NK-92 (cell line): ENCODE data around the gene CPLANE2.

Source experiments
- DNase-seq: peaks from one replicate; lab custom pipeline; 2025; ENCODE audit not compliant: unreplicated experiment; lab: John Stamatoyannopoulos, UW

Gene CPLANE2

DNA sequence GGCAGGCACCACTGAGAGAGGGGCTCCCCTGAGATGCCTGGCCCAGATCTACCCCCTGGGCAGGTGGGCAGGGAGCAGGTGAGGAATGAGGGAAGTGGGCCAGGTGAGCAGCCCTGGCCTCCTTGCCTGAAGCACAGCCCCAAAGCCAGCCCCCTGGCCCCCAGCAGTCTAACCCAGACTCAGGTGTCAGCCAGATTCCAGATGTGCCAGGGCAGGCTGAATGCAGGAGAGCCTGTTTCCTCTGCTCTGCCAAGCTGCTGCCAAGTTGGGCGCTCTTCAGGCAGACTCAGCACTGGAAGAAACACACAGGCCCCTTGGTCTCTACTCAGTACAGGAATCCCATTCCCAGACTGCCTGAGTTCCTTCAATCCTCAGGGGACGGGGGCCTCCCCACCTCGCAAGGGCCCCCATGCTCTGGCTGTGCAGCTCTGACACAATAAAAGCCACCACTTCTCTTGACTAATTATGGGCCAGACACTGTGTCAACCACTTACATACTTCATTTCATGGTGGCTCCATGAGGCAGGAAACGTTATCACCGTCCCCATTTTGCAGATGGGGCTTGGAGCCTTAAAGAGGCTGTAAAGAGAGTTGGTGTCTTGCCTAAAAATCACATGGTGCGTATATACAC lies 45.0 kb downstream of the CPLANE2 start:
- no peak for DNase-seq

DNA sequence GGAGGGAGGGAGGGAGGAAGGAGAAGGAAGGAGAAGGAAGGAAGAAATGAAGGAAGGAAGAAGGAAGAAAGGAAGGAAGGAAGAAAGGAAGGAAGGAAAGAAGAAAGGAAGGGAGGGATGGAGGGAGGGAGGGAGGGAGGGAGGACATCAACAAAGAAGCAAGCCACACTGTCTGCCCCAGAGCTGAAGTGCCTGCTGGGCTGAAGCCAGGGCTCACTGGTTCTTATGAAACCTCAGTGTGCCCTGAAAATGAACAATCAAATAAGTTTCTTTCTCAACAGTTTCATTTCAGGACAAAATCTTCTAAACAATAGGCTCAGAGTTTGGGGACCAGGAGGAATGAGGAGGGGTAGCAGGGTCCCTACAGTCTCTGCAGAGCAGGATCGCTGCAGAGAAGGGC lies 45.7 kb downstream of the CPLANE2 start:
- DNase-seq = no peak

DNA sequence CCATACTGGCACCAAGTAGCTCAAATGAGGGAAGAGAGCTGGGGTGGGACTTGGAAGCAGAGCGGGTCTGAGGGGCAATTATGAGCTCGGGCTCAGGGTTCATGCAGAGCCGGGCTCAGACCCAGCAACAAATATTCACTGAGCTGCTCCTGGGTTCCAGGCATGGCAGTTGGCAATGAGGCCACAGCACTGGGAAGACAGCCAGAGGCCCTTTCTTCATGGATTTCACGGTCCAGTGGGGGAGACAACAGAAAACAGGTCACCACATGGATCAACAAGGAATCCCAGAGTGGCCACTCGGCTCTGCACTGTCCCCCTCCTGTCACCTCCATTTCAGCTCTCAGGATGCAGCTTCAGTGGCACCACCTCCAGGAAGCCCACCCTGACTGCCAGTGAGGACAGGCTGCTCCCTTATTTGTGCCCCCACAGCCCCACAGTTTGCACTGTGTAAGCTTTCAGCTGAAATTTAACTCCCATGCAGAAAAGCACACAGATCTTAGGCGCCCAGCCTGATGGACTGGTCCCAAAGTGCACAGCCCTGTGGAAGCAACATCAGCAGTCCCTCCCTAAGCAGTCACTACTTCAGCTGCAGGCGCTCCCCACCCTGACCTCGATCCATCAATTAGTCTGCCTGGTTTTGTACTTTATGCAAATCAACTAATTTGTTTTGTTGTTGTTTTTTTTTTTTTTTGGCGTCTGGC lies 46.9 kb downstream of the CPLANE2 start:
- no peak for DNase-seq

DNA sequence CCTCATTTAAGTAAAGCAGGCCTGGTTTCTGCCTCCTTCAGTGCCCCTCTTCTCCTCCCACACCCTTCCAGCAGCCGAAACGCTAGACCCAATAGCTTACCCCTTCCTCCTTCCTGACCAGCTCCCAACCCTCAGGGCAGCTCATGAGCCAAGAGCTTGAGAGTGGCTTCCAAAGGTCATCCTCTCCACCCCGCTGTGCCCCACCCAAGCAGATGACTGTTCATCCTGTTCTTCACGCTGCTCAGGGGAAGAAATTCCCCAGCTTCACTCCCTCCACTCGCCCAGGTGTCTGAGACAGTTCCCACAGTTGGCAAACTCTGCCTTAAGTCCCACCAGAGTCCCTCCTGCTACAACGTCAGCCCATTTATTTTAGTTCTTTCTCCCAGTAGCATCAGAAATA lies 48.0 kb downstream of the CPLANE2 start:
- no peak for DNase-seq

DNA sequence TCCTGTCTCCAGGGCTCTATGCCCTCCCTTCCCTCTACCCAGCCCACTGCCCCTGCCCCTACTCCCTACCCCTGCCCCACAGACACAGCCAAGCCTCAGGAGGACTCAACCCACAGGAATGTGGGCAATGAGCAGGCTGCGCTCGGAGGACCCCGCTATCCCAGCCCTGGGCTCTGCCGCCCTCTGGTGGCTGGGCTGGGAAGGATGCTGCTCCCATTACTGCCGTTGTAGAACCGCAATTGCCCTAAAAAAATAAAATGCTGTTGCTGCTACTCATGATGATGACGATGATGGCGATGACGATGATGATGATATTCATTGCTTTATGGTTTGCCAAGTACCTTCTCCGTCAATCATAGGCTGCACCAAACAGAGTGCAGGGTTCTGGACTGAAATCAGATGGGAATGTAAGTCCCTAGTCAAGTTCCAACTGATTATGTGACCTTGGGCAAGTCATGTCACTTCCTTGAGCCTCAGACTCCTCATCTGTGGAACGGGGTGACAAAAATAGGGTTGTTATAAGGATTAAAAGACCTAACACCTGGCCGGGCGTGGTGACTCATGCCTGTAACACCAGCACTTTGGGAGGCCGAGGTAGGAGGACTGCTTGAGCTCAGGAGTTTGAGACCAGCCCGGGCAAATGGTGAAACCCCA lies 49.1 kb downstream of the CPLANE2 start:
- DNase-seq = no peak

DNA sequence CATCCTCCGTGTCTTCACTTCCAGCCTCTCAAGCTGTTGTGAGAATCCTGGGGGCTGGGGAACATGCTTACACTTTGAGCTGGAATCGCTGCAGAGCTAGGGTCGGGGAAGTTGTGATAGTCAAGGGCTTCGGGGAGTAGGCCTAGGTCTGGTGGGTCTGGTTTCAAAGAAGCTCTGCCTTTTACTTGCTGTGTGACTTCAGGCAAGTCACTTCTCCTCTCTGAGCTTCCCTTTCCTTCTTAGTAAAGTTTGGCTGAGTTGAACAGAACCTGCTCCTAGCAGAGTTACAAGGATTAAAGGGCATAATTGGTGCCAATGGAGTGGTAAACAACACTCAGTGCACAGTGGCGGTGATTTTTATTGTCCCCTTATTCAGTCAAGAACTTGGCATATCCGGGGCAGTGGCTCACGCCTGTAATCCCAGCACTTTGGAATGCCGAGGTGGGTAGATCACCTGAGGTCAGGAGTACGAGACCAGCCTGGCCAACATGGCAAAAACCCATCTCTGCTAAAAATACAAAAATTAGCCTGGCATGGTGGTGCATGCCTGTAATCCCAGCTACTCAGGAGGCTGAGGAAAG lies 50.2 kb downstream of the CPLANE2 start:
- no peak for DNase-seq

DNA sequence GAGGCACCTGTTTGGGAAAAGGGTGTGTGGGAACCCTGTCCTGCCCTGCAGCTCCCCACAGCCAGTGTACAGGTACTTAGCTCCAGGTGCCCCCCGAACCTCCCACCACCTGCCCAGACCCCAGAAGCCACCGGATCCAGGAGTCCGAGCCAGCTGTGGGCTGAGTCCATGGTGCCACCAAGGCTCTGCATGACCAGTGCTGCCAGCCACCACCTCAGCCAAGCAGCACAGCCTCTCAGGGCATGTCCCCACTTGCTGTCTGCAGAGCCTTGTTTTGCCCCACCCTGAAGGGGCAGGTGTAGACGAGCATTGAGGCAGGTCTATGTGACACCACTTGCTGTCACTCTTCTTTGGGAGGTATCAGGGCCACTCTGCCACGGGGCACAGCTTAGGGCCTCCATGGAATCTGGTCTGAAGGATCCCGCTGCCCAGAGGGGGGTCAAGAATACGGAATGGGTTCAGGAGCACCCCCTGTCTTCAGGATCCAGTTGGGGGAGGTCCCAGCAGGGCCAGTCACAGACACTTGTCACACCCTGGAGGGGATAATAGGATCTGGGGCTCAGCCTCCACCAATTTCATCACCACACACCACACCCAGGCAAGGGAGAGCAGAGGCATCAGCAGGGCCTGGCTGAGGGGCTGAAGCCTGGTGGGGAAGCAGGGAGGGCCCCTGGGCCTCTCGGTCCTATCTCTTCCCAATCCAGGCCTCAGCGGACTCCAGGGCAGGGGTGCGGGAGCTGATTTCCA lies 52.3 kb downstream of the CPLANE2 start:
- no peak for DNase-seq

DNA sequence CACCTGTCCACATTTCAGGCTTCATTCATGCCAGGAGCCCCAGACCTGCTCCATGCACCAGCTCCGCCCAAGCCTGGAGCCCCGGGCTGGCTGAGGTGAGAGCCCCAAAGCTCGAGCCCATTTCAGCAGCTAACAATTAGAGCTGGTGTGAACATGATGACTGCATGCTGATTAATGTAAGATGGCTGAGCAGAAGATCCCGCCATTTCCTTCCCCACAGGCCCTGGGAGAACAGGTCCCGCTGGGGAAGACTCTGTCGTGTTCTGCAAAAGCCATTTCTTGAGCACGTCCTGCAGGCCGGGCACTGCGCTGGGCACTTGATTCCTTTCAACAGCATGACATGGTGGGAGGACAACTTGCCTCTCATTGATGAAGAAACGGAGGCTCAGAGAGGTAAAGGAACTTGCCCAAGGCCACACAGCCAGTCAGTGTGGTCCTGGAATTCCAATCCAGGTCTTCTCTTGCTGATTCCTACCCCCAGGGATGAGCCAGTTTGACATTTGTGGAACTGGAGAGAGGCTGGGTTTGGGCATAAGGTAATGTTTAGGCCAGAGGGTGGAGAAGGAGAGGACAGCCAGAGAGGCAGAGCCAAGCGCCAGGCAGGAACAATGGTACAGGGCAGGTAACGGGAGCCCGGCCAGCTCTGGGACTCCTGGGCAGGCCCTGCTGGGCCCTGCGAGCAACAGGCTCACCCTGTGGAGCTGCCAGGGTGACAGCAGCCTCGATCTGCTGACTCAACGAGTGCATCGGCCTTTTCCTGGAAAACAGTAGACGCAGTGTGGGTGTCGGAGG lies 53.0 kb downstream of the CPLANE2 start:
- DNase-seq = no peak

DNA sequence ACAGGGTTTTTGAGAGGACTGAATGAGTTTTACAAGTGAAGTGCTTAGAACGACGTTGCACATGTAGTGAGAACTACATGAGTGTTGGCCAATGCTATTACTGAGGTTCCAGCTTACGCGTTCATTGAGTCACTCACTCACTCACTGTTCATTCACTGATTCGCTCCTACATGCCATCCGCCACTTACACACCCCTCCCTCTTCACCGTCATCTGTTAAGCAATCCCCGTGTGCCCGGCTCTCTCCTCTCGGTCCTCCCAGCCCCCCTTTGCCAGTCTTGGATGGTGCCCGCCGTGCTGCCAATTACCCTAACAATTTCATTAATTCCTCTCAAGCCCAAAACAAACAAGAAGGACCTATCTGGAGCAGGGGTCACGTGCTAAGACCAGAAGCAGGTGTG lies 53.8 kb downstream of the CPLANE2 start:
- no peak for DNase-seq

DNA sequence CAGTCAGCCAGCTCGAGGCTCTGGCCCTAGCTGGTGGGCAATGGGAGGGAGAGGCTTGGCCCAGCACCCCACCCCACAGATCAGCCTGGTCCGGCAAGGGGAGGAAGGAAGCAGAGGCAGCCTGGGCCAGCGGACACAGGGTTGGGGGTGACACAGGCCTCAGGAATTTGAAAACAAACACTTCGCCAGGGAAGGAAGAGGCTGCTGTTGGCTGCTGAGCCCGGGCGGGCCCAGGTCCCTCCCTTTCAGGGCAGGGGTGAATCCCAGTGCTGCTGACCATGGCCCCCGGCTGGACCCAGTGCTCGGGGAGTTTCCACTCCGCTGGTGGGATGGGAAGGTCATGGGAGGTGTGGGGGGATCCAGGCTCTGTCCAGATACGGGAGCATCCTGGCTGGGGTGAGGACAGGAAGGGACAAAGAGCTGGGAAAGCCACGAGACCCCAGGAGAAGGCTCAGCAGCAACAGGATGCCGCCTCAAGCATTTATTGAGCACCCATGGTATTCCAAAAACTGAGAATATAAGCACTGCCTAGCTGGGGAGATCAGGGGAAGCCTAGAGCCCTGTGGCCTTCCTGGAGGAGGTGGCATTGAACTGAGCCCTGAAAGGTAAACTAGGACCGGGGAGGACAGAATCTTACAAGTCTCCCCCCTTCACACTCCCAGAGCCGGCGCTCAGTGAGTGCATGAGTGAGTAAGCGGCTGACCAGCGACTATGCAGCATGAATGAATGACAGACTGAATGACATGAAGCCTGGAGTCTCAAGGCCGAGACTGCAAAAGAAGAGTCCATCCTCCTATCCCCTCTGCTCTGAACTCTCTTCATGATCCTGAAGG lies 54.9 kb downstream of the CPLANE2 start:
- no peak for DNase-seq
